HG03108 (cell line): ENCODE measurements around the gene SLC15A2.
"Not testable (repeated sequence)": the region's sequence is repeated elsewhere in the genome, so short reads cannot be mapped to it uniquely, and the experiment has no call there.

Experiments
- ATAC-seq: cut with Tn5 transposase; IDR thresholded peaks from one replicate; pipeline ENCODE4 v1.9.1; 2021; ENCODE audit warnings: moderate library complexity; ENCODE audit not compliant: unreplicated experiment

Gene SLC15A2, protein sequence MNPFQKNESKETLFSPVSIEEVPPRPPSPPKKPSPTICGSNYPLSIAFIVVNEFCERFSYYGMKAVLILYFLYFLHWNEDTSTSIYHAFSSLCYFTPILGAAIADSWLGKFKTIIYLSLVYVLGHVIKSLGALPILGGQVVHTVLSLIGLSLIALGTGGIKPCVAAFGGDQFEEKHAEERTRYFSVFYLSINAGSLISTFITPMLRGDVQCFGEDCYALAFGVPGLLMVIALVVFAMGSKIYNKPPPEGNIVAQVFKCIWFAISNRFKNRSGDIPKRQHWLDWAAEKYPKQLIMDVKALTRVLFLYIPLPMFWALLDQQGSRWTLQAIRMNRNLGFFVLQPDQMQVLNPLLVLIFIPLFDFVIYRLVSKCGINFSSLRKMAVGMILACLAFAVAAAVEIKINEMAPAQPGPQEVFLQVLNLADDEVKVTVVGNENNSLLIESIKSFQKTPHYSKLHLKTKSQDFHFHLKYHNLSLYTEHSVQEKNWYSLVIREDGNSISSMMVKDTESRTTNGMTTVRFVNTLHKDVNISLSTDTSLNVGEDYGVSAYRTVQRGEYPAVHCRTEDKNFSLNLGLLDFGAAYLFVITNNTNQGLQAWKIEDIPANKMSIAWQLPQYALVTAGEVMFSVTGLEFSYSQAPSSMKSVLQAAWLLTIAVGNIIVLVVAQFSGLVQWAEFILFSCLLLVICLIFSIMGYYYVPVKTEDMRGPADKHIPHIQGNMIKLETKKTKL

DNA sequence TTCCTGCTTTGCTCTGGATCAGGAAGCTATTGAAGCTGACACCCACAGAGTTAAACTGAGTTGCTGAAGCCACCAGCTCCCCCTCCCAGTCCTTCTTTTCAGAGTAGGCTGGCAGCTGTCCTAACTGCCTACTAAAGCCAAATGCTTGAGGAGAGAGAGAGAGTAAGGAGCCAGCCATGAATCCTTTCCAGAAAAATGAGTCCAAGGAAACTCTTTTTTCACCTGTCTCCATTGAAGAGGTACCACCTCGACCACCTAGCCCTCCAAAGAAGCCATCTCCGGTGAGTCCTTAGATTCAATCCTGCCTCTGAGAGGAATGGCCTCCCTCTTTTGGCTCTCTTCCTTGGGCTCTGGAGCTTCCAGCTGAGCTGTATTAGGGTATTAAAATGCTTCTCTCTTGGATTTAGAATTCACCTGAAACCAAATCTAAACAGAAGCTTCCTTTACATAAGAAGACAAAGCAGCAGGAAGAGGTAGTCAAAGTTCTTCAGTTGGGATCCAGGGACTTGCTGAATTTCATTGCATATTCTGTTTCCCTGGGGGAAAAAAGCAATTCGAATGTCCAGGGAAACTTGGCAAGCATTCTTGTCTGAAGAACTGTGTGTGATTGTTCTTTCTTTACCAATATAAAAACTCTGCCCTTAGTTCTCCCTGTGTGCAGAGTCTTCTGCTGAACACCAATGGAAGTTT lies at the start of gene SLC15A2:
TSS of gene SLC15A2 (plus strand) at position 101 of the 690 bp plus-strand sequence. CDS start at position 177, 76 bp downstream.
- no peak for ATAC-seq

- no peak for ATAC-seq
These were observed 49.3 kb upstream of the SLC15A2 start for GRCh38 chr3:121844892-121845291.

DNA sequence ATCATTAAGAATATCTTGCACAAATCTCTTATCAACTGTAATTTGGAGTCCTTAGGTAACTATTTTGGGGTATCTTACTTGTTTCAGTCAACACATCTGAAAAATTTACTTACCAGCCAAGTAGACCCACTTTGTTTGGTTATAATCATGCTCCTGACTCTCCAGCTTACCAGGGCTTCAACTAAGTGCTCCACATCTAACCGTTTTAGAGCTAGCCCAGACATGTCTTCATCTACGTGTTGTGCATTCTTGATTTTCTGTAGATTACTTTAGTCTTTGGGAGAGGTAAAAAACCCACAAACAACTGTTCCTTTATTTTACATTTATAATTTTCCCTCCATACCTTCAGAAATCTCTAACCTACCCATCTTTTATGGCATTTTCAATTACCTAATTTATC lies 41.9 kb upstream of the SLC15A2 start:
- ATAC-seq: no peak

DNA sequence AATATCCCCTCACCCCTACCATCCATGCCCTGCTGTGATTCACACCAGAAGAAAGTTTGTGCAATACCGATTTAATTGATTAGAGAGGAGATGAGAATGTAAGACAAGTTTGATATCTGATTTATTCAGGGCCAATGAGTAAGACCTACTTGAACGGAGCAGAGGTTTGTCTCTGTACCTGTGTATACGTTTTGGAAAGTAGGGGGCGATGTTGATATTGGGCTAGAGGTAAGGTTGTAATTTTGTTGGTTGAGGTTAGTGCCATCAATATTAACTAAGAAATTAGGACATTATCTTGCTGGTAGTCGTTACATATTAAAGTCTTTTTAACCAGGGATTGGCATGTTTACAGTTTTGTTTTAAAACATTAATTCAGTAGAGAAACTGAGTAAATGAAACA lies 38.6 kb upstream of the SLC15A2 start:
- ATAC-seq: no peak

- ATAC-seq: not testable (repeated sequence)
These were observed 36.4 kb upstream of the SLC15A2 start for GRCh38 chr3:121857778-121858177.

DNA sequence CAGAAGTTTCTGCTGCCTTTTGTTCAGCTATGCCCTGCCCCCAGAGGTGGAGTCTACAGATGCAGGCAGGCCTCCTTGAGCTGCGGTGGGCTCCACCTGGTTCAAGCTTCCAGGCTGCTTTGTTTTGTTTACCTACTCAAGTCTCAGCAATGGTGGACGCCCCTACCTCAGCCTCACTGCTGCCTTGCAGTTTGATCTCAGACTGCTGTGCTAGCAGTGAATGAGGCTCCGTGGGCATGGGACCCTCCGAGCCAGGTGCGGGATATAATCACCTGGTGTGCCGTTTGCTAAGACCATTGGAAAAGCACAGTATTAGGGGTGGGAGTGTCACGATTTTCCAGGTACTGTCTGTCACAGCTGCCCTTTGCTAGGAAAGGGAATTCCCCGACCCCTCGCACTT lies 31.0 kb upstream of the SLC15A2 start:
- not testable (repeated sequence) for ATAC-seq

DNA sequence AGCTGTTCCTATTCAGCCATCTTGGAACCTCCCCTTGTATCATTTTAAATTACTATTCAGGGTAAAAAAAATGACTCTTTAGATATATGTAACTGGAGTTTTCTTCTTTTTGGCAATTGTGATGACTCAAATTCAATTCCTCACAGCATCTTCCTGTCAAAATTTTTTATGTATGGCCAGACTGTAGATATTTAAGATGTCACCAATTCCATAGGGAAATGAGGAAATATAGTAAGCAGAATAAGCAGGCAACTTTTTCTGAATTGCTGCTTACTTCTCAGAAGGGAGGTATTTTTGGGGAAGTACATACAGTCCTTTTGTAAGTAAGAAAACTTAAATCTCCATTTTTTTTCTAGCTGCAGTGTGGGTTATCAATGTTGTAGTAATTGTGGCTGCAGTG lies 30.4 kb upstream of the SLC15A2 start:
- ATAC-seq: no peak

DNA sequence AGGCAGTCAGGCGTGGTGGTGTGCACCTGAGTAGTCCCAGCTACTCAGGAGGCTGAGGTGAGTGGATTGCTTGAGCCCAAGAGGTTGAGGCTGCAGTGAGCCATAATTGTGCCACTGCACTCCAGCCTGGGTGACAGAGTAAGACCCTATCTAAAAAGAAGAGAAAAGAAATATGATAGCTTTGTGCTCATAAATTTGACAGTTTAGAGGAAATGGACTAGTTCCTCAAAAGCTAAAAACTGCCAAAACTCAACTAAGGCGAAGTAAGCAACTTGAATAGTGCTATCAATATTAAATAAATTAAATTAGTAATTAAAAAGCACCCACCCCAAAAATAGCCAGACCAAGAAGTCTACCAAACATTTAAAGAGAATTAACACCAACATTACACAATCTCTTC lies 24.5 kb upstream of the SLC15A2 start:
- ATAC-seq: no peak

- no peak for ATAC-seq
These were observed 23.5 kb upstream of the SLC15A2 start for GRCh38 chr3:121870717-121871116.

DNA sequence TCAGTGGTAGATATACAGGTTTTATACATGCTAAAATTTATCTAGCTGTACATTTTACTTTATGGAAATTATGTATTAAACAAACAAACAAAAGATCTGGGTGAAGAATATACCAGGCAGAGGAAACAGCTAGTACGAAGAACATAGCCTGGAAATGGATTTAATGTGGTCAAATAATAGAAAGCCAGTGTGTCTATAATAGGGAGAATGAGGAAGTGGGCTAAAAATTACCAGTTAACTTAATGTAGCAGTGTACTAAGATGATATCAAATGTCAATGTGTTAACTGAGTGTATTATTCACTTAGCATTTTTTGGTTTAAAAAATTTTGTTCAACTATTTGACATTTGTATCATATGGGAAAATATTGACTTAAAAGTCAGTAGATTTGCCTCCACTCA lies 22.8 kb upstream of the SLC15A2 start:
- ATAC-seq: no peak

GRCh38 chr3:121878411-121878810 lies 15.8 kb upstream of the SLC15A2 start:
- ATAC-seq: no peak

GRCh38 chr3:121883507-121883906 lies 10.7 kb upstream of the SLC15A2 start:
- no peak for ATAC-seq

DNA sequence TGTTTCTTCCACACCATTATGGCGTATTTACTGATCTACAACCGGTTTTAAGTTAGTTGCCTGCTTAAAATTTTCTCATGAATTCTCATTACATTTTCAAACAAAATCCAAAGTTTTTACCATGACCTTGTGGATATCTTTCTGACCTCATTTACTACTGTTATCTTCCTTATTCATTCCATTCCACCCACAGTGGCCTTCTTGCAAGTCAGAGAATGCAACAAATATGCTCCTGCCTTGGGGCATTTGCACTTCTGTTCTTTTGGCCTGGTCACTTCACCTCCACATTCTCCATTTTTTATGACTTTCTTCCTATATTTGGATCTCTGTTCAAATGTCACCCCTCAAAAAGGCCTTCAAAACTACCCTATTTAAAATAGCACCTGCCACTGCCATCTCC lies 8.8 kb upstream of the SLC15A2 start:
- no peak for ATAC-seq

DNA sequence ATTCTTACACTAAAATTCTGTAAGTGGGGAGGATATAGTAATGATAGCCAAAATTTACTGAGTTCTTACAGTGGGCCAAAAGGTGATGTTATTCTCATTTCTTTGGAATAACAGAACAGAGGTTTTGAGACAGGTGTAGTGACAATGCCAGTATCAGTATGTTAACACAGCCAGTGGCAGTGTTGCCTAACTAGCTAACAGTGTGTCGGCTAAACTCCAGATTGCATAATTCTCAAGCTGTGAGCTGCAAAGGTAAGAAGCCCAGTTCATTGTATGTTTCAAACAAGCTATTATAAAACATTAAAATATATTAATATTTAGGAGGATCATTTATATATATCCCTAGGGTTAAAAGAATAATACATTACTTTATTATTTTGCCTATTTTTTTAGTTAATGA lies 920 bp downstream of the SLC15A2 start:
- no peak for ATAC-seq

- no peak for ATAC-seq
These were observed 1.5 kb downstream of the SLC15A2 start for GRCh38 chr3:121895736-121896135.

- no peak for ATAC-seq
These were observed 2.6 kb downstream of the SLC15A2 start for GRCh38 chr3:121896823-121897222.

GRCh38 chr3:121897296-121897695 lies 3.1 kb downstream of the SLC15A2 start:
- no peak for ATAC-seq

- ATAC-seq: no peak
These were observed 19.2 kb downstream of the SLC15A2 start for GRCh38 chr3:121913305-121913990.

DNA sequence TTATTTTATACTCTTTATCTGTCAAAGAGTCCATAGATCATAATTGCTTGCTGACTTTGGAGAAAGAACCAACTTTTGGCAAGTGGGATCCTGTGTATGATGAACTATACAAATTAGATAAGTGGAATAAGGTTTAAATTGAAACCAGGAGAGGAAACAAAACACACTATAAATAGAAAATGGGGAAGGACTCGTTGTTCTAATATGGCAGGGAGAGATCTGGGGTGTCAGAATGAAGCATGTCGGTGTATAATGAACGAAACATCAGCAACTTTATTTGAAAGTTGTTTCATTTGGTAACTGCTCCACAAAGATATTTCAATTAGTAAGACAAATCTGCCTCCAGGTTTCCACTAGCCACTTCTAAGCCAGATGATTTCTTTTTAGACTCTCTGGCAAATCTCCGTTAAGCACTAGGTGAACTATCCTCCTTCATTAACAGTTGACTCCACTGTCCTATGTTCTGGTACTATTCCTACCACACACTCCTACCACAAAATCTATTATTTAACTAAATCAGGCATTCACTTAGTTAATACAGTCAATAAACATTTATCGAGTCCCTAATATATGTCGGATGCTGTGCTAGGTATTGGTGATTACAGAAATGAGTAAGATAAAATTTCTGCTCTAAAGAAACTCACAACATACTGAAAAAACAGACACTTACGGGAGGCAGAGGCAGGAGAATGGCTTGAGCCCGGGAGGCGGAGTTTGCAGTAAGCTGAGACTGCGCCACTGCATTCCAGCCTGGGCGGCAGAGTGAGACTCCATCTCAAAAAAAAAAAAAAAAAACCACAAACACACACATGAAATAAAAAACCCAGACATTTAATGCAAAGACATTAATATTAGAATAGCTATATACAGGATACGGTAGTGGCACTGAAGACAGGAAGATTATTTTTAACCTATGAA lies 20.1 kb downstream of the SLC15A2 start:
- no peak for ATAC-seq

DNA sequence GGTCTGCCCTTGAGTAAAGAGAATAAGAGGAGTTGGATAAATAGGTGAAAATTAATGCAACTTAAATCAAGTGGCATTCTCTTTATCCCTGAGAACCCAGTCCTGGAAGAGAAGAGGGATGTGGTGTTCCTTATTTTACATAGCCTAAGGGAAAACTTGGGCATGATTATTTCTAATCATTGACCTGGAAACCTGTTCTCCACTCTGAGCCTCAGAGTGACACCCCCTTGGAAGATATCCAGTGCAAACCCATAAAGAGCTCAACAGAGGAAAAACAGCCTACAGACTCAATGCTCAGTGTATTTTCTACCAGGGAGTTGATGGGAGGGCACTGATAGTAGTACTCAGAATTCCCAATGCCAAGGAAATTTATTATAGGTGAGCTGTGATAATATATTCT lies 22.0 kb downstream of the SLC15A2 start:
- ATAC-seq: no peak
